GM18951 (cell line): ENCODE results near the gene DUS3L.
"Not testable (repeated sequence)": the region's sequence is repeated elsewhere in the genome, so short reads cannot be mapped to it uniquely, and the experiment has no call there.

Experiments
- POLR2A ChIP-seq: IDR thresholded peaks from 4 replicates; pipeline ENCODE4 v1.6.1; 2011; ENCODE audit warnings: mild to moderate bottlenecking; ENCODE audit not compliant: insufficient read length, insufficient read depth; ENCODE audit errors: extremely low read depth
- in situ Hi-C: fragments of 300-500 bp; cut with MboI; formaldehyde crosslinking; loops from one replicate; pipeline ENCODE4 v1.12.0; 2022; ENCODE audit warnings: low sequenced_read_pairs, mixed read lengths, inconsistent platforms; ENCODE audit not compliant: unreplicated experiment

Gene DUS3L

GRCh38 chr19:5762608-5763217 is 28.2 kb downstream of the DUS3L start:
- TF ChIP-seq POLR2A, result no peak

GRCh38 chr19:5753743-5754142 is 37.2 kb downstream of the DUS3L start:
- in situ Hi-C loops, result no loop called here
- no peak for TF ChIP-seq POLR2A

More at GRCh38 chr19:5762608-5763217, 28.2 kb downstream of the DUS3L start:
- in situ Hi-C loops, result no loop called here

- TF ChIP-seq POLR2A, result no peak
- in situ Hi-C loops, result no loop called here
Observed at GRCh38 chr19:5751709-5752108, 39.3 kb downstream of the DUS3L start.

GRCh38 chr19:5749505-5749904 is 41.5 kb downstream of the DUS3L start:
- no peak for TF ChIP-seq POLR2A
- in situ Hi-C loops, result no loop called here

GRCh38 chr19:5748920-5749319 is 42.0 kb downstream of the DUS3L start:
- in situ Hi-C loops, result not testable (repeated sequence)

GRCh38 chr19:5744999-5745398 is 46.0 kb downstream of the DUS3L start:
- in situ Hi-C loops, result not testable (repeated sequence)

GRCh38 chr19:5743630-5744029 is 47.3 kb downstream of the DUS3L start:
- in situ Hi-C loops, result no loop called here
- no peak for TF ChIP-seq POLR2A

GRCh38 chr19:5742051-5742450 is 48.9 kb downstream of the DUS3L start:
- in situ Hi-C loops, result no loop called here
- no peak for TF ChIP-seq POLR2A

- in situ Hi-C loops, result no loop called here
- no peak for TF ChIP-seq POLR2A
Observed at GRCh38 chr19:5738423-5738822, 52.5 kb downstream of the DUS3L start.
